BJ (cell line): Measurements from ENCODE around the gene ENOX1. TPM values are rescaled to one million over a fixed set of nuclear protein-coding genes. Genes with fewer than 3 reads are reported as not detected.

ENCODE experiments used
- CTCF ChIA-PET: fragments of 350-600 bp; formaldehyde crosslinking; extraction: SDS; loops from one replicate; lab custom pipeline; 2021; ENCODE audit warnings: antibody characterized with exemption, inconsistent platforms; lab: Yijun Ruan, JAX
- POLR2A ChIA-PET: fragments of 300-600 bp; sonication (Branson Sonifier 250); formaldehyde crosslinking; extraction: SDS; loops from one replicate; lab custom pipeline; 2021; ENCODE audit warnings: antibody characterized with exemption; lab: Charles Lee
- DNase-seq: peaks from one replicate; pipeline ENCODE4 v3.0.0-alpha.2; 2011; ENCODE audit warnings: low read depth
- H3K27me3 ChIP-seq: 2 replicates; pipeline ENCODE4 v1.6.0; 2011; ENCODE audit warnings: low read length; ENCODE audit not compliant: control insufficient read depth, insufficient read depth
- H3K36me3 ChIP-seq: 2 replicates; pipeline ENCODE4 v1.5.1; 2011; ENCODE audit warnings: low read length; ENCODE audit not compliant: control insufficient read depth, insufficient read depth
- H3K4me3 ChIP-seq: 2 replicates; pipeline ENCODE4 v1.5.1; 2011; ENCODE audit warnings: low read depth, mild to moderate bottlenecking, control low read depth, low read length
- polyA plus RNA-seq: library from polyadenylated mRNA; depleted of rRNA; stranded (reverse); fragments of >200 nt; gene quantifications from 2 replicates; pipeline ENCODE4 v1.2.3, GENCODE V29; 2011
- TF ChIP-seq, protein P1 (sequence below): IDR thresholded peaks from 2 replicates; pipeline ENCODE4 v1.5.1; 2011; ENCODE audit warnings: low read depth, mild to moderate bottlenecking, control low read depth, inconsistent platforms, low read length, moderate library complexity; ENCODE audit not compliant: insufficient read depth

Gene ENOX1
- polyA plus RNA-seq, 1 experiment, result 2.1 TPM

DNA sequence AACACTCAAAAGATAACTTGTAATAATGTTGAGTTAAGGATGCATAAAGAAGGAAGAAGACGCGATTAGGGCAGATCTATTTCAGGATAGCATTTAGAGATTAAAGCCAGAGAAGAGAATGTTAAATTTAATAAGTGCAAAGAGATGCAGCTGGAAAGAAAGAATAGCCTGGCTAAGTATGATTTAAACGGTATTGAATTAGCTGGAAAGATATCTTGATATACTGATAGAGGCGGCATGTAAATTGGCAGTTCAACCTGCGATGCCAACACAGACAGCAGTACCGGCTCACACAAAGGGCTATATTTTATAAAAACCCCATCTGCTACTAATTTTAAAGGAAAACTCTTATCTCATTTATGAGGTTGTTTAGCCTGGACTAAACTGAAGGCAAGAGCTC is 121.4 kb downstream of the ENOX1 start:
- H3K27me3 ChIP-seq, result no peaks in the 10 kb centered on the region; the same call in 1 of the 2 replicates
- DNase-seq, result no peak
- CTCF ChIA-PET, result interaction anchor here (1.2 to 1.6 kb wide), 2 partner anchors 29 to 1070 kb away, joined by 3 to 4 read pairs; no protein-coding TSS in a partner anchor
- POLR2A ChIA-PET, result interaction anchor here (0.6 kb wide), 1 partner anchor 125 kb away, joined by 12 read pairs; no protein-coding TSS in a partner anchor
- H3K36me3 ChIP-seq, result no peaks in the 10 kb centered on the region
- TF ChIP-seq, protein P1, sequence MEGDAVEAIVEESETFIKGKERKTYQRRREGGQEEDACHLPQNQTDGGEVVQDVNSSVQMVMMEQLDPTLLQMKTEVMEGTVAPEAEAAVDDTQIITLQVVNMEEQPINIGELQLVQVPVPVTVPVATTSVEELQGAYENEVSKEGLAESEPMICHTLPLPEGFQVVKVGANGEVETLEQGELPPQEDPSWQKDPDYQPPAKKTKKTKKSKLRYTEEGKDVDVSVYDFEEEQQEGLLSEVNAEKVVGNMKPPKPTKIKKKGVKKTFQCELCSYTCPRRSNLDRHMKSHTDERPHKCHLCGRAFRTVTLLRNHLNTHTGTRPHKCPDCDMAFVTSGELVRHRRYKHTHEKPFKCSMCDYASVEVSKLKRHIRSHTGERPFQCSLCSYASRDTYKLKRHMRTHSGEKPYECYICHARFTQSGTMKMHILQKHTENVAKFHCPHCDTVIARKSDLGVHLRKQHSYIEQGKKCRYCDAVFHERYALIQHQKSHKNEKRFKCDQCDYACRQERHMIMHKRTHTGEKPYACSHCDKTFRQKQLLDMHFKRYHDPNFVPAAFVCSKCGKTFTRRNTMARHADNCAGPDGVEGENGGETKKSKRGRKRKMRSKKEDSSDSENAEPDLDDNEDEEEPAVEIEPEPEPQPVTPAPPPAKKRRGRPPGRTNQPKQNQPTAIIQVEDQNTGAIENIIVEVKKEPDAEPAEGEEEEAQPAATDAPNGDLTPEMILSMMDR, result no peak
- H3K4me3 ChIP-seq, result no peak overlapping the region

DNA sequence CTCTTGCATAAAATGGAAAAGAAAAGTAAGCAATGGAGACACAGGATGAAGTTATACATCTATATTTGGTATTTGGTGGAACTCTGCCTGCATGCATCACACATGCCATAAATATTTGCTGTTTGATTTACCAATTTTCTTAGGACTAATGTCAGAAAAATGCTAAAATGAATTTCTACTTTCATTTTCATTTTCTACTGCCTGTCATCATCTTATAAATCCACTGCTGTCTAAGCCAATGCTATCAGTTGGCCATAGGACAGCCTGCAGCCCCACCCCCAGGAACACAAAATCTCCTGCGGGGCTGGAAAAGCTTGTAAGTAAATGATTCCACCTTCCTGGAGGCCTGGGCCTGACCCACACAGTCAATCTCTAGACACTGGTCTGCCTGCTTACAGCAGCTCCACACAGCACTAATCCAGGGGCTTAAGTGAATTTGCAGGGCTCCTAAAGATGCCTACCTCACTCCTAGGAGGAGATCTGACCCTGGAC is 122.0 kb downstream of the ENOX1 start:
- Histone ChIP-seq H3K4me3 (no peak overlapping the region), H3K27me3 (no peaks in the 10 kb centered on the region; the same call in 1 of the 2 replicates), H3K36me3 (no peaks in the 10 kb centered on the region)
- ChIA-PET POLR2A (interaction anchor here (0.6 kb wide), 2 partner anchors 126 to 553 kb away, joined by 4 to 12 read pairs; no protein-coding TSS in a partner anchor), CTCF (interaction anchor here (1.6 kb wide), 1 partner anchor 1069 kb away, joined by 3 read pairs; no protein-coding TSS in a partner anchor)
- TF ChIP-seq, protein P1, result no peak
- DNase-seq, result peak; percentile 41

DNA sequence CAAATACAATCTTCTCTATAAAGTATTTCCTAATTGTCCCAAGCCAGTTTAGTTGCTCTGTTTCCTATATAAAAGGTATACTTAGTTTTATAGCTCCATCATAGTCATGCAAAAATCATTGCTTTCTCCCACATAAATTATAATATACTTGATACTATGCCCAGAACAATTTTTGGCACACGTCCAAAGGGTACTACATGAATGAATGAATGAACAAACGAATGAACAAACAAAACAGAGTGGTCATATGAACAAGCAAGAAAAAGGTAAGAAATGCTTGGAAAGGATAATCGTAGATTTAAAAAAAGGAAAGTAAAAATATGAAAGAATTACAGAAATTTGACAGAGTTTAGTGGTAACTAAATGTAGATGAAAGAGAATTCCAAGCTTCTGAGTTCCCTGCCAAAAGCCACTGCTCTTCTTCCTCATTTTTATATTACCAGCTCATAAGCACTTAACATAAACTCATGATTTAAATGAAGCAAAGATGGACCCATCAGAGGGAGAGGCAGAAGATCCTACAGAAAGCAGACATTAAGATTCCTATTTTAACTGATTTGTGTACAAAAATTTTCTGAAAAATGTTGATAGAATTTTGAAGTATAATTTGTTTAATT is 123.2 kb downstream of the ENOX1 start:
- CTCF ChIA-PET, result no interaction called here
- DNase-seq, result no peak

DNA sequence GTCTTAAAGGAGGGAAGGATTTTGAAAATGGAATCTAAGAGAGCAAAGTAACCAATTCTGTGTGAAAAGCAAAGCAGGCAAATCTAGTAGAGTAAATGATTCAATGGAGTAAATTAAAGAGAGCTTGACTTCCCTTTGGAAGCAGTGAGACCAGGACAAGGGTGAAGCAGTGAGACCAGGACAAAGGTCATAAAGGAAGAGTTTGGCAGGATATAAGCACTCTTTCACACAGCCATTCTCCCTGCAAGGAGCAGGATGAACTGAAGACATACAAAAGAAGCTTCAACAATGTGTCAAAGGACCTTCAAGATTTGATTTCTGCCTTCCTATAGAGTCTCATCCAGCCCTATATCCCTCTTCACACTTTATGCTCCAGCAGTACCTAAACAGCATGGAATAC is 123.8 kb downstream of the ENOX1 start:
- no peak overlapping the region for H3K4me3 ChIP-seq
- H3K36me3 ChIP-seq, result no peaks in the 10 kb centered on the region
- ChIA-PET POLR2A (no interaction called here), CTCF (no interaction called here)
- H3K27me3 ChIP-seq, result no peaks in the 10 kb centered on the region
- no peak for DNase-seq
- TF ChIP-seq, protein P1, result no peak

More for the DNA sequence above, 123.2 kb downstream of the ENOX1 start:
- Histone ChIP-seq H3K36me3 (no peaks in the 10 kb centered on the region), H3K4me3 (no peak overlapping the region), H3K27me3 (no peaks in the 10 kb centered on the region)
- POLR2A ChIA-PET, result no interaction called here
- TF ChIP-seq, protein P1, result no peak

DNA sequence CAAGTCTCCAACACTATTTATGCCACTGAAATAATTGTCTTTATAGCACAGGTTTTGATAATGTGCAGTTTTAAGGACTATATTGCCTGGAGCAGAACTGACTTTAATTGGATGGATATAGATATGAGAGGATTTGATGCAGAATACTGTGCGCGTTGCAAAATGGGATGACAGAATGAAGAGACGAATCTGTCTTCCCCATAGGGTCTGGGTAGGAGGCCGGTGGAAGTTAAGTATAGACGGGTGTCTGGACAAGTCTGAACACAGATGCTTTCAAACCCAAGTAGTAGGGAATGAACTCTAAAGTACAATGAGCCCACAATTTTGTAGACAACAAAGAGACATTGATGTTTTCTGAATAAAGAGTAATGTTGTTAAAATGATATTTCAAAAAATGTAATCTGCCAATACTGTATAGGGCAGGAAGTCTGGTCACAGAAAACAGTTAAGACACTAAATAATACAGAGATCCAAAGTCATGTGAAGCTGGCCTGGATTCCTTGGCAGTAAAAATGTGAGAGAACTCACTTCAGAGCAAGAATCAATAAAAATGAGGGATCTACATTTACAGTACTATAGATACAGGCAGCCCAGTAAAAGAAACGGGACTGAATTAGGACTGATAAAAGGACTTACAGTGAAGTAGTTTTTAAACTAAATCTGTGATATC is 125.5 kb downstream of the ENOX1 start:
- H3K36me3 ChIP-seq, result no peaks in the 10 kb centered on the region
- CTCF ChIA-PET, result no interaction called here
- no peak for DNase-seq
- POLR2A ChIA-PET, result no interaction called here
- H3K27me3 ChIP-seq, result no peaks in the 10 kb centered on the region
- H3K4me3 ChIP-seq, result no peak overlapping the region
- TF ChIP-seq, protein P1, result no peak
